HEK293 (cell line): Measurements from ENCODE around the gene UBE2J2.

ENCODE experiments used
- ATF2 ChIP-seq: fragments of 450-650 bp; formaldehyde crosslinking; IDR thresholded peaks from 2 replicates; pipeline ENCODE4 v1.5.1; 2016; ENCODE audit warnings: missing biosample characterization, missing genetic modification characterization, low read depth
- CTCF ChIP-seq: fragments of 450-650 bp; formaldehyde crosslinking; IDR thresholded peaks from 2 replicates; pipeline ENCODE4 v1.5.1; 2016; ENCODE audit warnings: missing biosample characterization, missing genetic modification characterization
- ELK4 ChIP-seq: IDR thresholded peaks from 2 replicates; pipeline ENCODE4 v1.6.1; 2011; ENCODE audit warnings: mild to moderate bottlenecking, low read depth, low read length, borderline replicate concordance
- MEIS1 ChIP-seq: sonication (generic); formaldehyde crosslinking; IDR thresholded peaks from 2 replicates; pipeline ENCODE4 v1.8.1; 2022; ENCODE audit warnings: missing genetic modification reagents, mild to moderate bottlenecking, borderline replicate concordance
- REST ChIP-seq: fragments of 450-650 bp; formaldehyde crosslinking; IDR thresholded peaks from 2 replicates; pipeline ENCODE4 v1.5.1; 2016; ENCODE audit warnings: missing biosample characterization, missing genetic modification characterization
- SP2 ChIP-seq: fragments of 450-650 bp; formaldehyde crosslinking; IDR thresholded peaks from 2 replicates; pipeline ENCODE4 v1.5.1; 2016; ENCODE audit warnings: missing biosample characterization, missing genetic modification characterization
- YY1 ChIP-seq: fragments of 450-650 bp; formaldehyde crosslinking; IDR thresholded peaks from 2 replicates; pipeline ENCODE4 v1.5.1; 2018; ENCODE audit warnings: missing biosample characterization, missing genetic modification characterization
- ZNF175 ChIP-seq: fragments of 450-650 bp; formaldehyde crosslinking; IDR thresholded peaks from 2 replicates; pipeline ENCODE4 v1.5.1; 2016; ENCODE audit warnings: missing biosample characterization, missing genetic modification characterization
- ZNF184 ChIP-seq: fragments of 450-650 bp; IDR thresholded peaks from 2 replicates; pipeline ENCODE4 v1.5.1; 2018; ENCODE audit warnings: missing biosample characterization, mild to moderate bottlenecking, missing genetic modification characterization
- ZNF530 ChIP-seq: fragments of 450-650 bp; formaldehyde crosslinking; IDR thresholded peaks from 2 replicates; pipeline ENCODE4 v1.5.1; 2016; ENCODE audit warnings: low read depth, missing biosample characterization, missing genetic modification characterization
- ZNF629 ChIP-seq: fragments of 450-650 bp; formaldehyde crosslinking; IDR thresholded peaks from 2 replicates; pipeline ENCODE4 v1.5.1; 2017; ENCODE audit warnings: missing biosample characterization, missing genetic modification characterization
- ZNF785 ChIP-seq: fragments of 450-650 bp; formaldehyde crosslinking; IDR thresholded peaks from 2 replicates; pipeline ENCODE4 v1.5.1; 2016; ENCODE audit warnings: missing biosample characterization, missing genetic modification characterization

GRCh38 chr1:1219341-1219740, 54.3 kb downstream of the UBE2J2 start:
- TF ChIP-seq MEIS1 (CRISPR knock-in tag) (no peak), ZNF629 (tag by site-specific recombination) (no peak), ZNF530 (tag by site-specific recombination) (no peak), CTCF (no peak), ZNF785 (tag by site-specific recombination) (no peak), ZNF175 (no peak), SP2 (tag by site-specific recombination) (no peak), ZNF184 (tag by site-specific recombination) (no peak), ELK4 (no peak), YY1 (tag by site-specific recombination) (no peak), REST (tag by site-specific recombination) (no peak), ATF2 (no peak)
